Neural cell (in vitro differentiated cells): ENCODE results near the gene LMLN. TPM values are rescaled to one million over a fixed set of nuclear protein-coding genes. Genes with fewer than 3 reads are reported as not detected.

ENCODE experiments used
- H2AFZ ChIP-seq: fragments of 200-600, 300-800 bp; sonication (generic), shearing (Covaris generic); 2 replicates; pipeline ENCODE4 v1.6.0; 2014; ENCODE audit warnings: low read depth, mild to moderate bottlenecking, antibody characterized with exemption, low read length, moderate library complexity
- H3F3A ChIP-seq: fragments of 200-600 bp; shearing (Covaris generic); 2 replicates; pipeline ENCODE4 v1.6.1; 2016; ENCODE audit warnings: mild to moderate bottlenecking, moderate library complexity, mixed read lengths, antibody characterized with exemption, low read length; ENCODE audit not compliant: insufficient read depth, poor library complexity, severe bottlenecking
- H3K27ac ChIP-seq: fragments of 200-600, 300-800 bp; sonication (generic), shearing (Covaris generic); 2 replicates; pipeline ENCODE4 v1.5.1; 2014; ENCODE audit warnings: mild to moderate bottlenecking, low read length, moderate library complexity
- H3K27me3 ChIP-seq: fragments of 300-800, 200-600 bp; sonication (generic), shearing (Covaris generic); 2 replicates; pipeline ENCODE4 v1.6.0; 2014; ENCODE audit warnings: mild to moderate bottlenecking, low read depth, low read length, moderate library complexity; ENCODE audit not compliant: insufficient read depth
- H3K36me3 ChIP-seq: fragments of 300-800, 200-600 bp; sonication (generic), shearing (Covaris generic); 2 replicates; pipeline ENCODE4 v1.5.1; 2014; ENCODE audit warnings: mild to moderate bottlenecking, antibody characterized with exemption, low read length, moderate library complexity; ENCODE audit not compliant: insufficient read depth
- H3K4me2 ChIP-seq: fragments of 300-800, 200-600 bp; sonication (generic), shearing (Covaris generic); 2 replicates; pipeline ENCODE4 v1.6.0; 2014; ENCODE audit warnings: mild to moderate bottlenecking, low read length
- H3K4me3 ChIP-seq: fragments of 300-800, 200-600 bp; sonication (generic), shearing (Covaris generic); 2 replicates; pipeline ENCODE4 v1.5.1; 2014; ENCODE audit warnings: mild to moderate bottlenecking, low read length, moderate library complexity
- H3K79me2 ChIP-seq: fragments of 200-600 bp; shearing (Covaris generic); replicated peaks from 2 replicates; pipeline ENCODE4 v1.6.0; 2014; ENCODE audit warnings: mild to moderate bottlenecking, low read length, moderate library complexity; ENCODE audit not compliant: insufficient read depth
- H3K9ac ChIP-seq: fragments of 300-800, 200-600 bp; sonication (generic), shearing (Covaris generic); 2 replicates; pipeline ENCODE4 v1.6.1; 2016; ENCODE audit warnings: mild to moderate bottlenecking, low read length, mixed read lengths
- H3K9me2 ChIP-seq: fragments of 200-600 bp; shearing (Covaris generic); 2 replicates; pipeline ENCODE4 v1.6.1; 2016; ENCODE audit warnings: mild to moderate bottlenecking, low read length, mixed read lengths; ENCODE audit not compliant: insufficient read depth
- H3K9me3 ChIP-seq: fragments of 200-600, 300-800 bp; sonication (generic), shearing (Covaris generic); 2 replicates; pipeline ENCODE4 v1.6.1; 2016; ENCODE audit warnings: mild to moderate bottlenecking, mixed run types, low read length, moderate library complexity, mixed read lengths
- H4K20me1 ChIP-seq: fragments of 200-600 bp; shearing (Covaris generic); 2 replicates; pipeline ENCODE4 v1.6.1; 2016; ENCODE audit warnings: mild to moderate bottlenecking, mixed run types; ENCODE audit not compliant: insufficient read depth
- CTCF ChIP-seq: fragments of 450-650 bp; IDR thresholded peaks from 2 replicates; pipeline ENCODE4 v1.5.1; 2014; ENCODE audit warnings: antibody characterized with exemption, mild to moderate bottlenecking, moderate library complexity; ENCODE audit not compliant: poor library complexity, severe bottlenecking
- EP300 ChIP-seq: fragments of 450-650 bp; conservative IDR thresholded peaks from 2 replicates; pipeline ENCODE4 v1.6.1; 2014; ENCODE audit warnings: antibody characterized with exemption, mild to moderate bottlenecking, moderate library complexity; ENCODE audit not compliant: poor library complexity, severe bottlenecking
- EZH2 ChIP-seq: fragments of 200-600, 300-800 bp; shearing (Covaris generic), sonication (generic); IDR thresholded peaks from 2 replicates; pipeline ENCODE4 v1.6.1; 2014; ENCODE audit warnings: antibody characterized with exemption, low read length, borderline replicate concordance, mild to moderate bottlenecking; ENCODE audit not compliant: insufficient read depth, poor library complexity, severe bottlenecking
- MXI1 ChIP-seq: fragments of 450-650 bp; conservative IDR thresholded peaks from 2 replicates; pipeline ENCODE4 v1.6.1; 2014; ENCODE audit warnings: antibody characterized with exemption, mild to moderate bottlenecking; ENCODE audit not compliant: poor library complexity, severe bottlenecking
- POLR2AphosphoS5 ChIP-seq: IDR thresholded peaks from 2 replicates; pipeline ENCODE4 v1.6.1; 2012
- RAD21 ChIP-seq: fragments of 450-650 bp; conservative IDR thresholded peaks from 2 replicates; pipeline ENCODE4 v1.6.1; 2014; ENCODE audit warnings: antibody characterized with exemption, mild to moderate bottlenecking, moderate library complexity
- REST ChIP-seq: IDR thresholded peaks from 2 replicates; pipeline ENCODE4 v1.6.1; 2012; ENCODE audit warnings: borderline replicate concordance
- SMC3 ChIP-seq: fragments of 450-650 bp; conservative IDR thresholded peaks from 2 replicates; pipeline ENCODE4 v1.6.1; 2014; ENCODE audit warnings: antibody characterized with exemption, mild to moderate bottlenecking, moderate library complexity; ENCODE audit not compliant: poor library complexity
- TAF1 ChIP-seq: IDR thresholded peaks from 2 replicates; pipeline ENCODE4 v1.6.1; 2012; ENCODE audit warnings: low read depth
- polyA plus RNA-seq: library from polyadenylated mRNA; depleted of rRNA; stranded (reverse); fragments of >200 nt; gene quantifications from 2 replicates; pipeline ENCODE4 v1.2.3, GENCODE V29; 2014

LMLN gene
- polyA plus RNA-seq, 1 donor from 2014 or later: 3.1 TPM

GRCh38 chr3:197940745-197941384, 19.2 kb upstream of the LMLN start:
- no peak overlapping the region for H2AFZ ChIP-seq
- H3K27ac ChIP-seq: no peak overlapping the region
- no peaks in the 10 kb centered on the region for H3K79me2 ChIP-seq
- H3K9ac ChIP-seq: no peak overlapping the region
- no peak for TF ChIP-seq EZH2
- no peak for TF ChIP-seq REST
- TF ChIP-seq POLR2AphosphoS5: no peak
- no peak for TF ChIP-seq TAF1
- TF ChIP-seq MXI1: no peak
- TF ChIP-seq SMC3: no peak
- no peak for TF ChIP-seq EP300
- TF ChIP-seq RAD21: no peak
- no peak for TF ChIP-seq CTCF
- no peaks in the 10 kb centered on the region for H3K36me3 ChIP-seq
- no peaks in the 10 kb centered on the region for H4K20me1 ChIP-seq
- no peak overlapping the region for H3K4me3 ChIP-seq
- H3K27me3 ChIP-seq: no peaks in the 10 kb centered on the region
- no peak overlapping the region for H3K4me2 ChIP-seq
- no peaks in the 10 kb centered on the region for H3K9me2 ChIP-seq
- H3K9me3 ChIP-seq: no peaks in the 10 kb centered on the region
- no peaks in the 10 kb centered on the region for H3F3A ChIP-seq

- H3F3A ChIP-seq: no peaks in the 10 kb centered on the region
- H4K20me1 ChIP-seq: no peaks in the 10 kb centered on the region
- no peaks in the 10 kb centered on the region for H3K27me3 ChIP-seq
- no peak overlapping the region for H2AFZ ChIP-seq
- H3K27ac ChIP-seq: no peak overlapping the region
- no peaks in the 10 kb centered on the region for H3K9me2 ChIP-seq
- no peaks in the 10 kb centered on the region for H3K79me2 ChIP-seq
- H3K4me3 ChIP-seq: no peak overlapping the region
- TF ChIP-seq RAD21: peak; percentile 54
- no peak for TF ChIP-seq REST
- TF ChIP-seq POLR2AphosphoS5: no peak
- TF ChIP-seq CTCF: peak; percentile 69
- no peak for TF ChIP-seq EP300
- peak; percentile 71 for TF ChIP-seq SMC3
- no peaks in the 10 kb centered on the region for H3K9me3 ChIP-seq
- no peaks in the 10 kb centered on the region for H3K36me3 ChIP-seq
- no peak overlapping the region for H3K4me2 ChIP-seq
- no peak overlapping the region for H3K9ac ChIP-seq
Observed at GRCh38 chr3:197942956-197943556, 17.0 kb upstream of the LMLN start.
